Retina (tissue), 1 donor: ENCODE measurements around the gene PROK1.
A peak's percentile ranks its signal among the peaks of the same experiment; 100 is the strongest.
"Not testable (repeated sequence)": the region's sequence is repeated elsewhere in the genome, so short reads cannot be mapped to it uniquely, and the experiment has no call there.

ENCODE experiments used
- DNase-seq: peaks from one replicate; pipeline ENCODE4 v3.0.0-alpha.2; 2016

The PROK1 gene, protein sequence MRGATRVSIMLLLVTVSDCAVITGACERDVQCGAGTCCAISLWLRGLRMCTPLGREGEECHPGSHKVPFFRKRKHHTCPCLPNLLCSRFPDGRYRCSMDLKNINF

DNA sequence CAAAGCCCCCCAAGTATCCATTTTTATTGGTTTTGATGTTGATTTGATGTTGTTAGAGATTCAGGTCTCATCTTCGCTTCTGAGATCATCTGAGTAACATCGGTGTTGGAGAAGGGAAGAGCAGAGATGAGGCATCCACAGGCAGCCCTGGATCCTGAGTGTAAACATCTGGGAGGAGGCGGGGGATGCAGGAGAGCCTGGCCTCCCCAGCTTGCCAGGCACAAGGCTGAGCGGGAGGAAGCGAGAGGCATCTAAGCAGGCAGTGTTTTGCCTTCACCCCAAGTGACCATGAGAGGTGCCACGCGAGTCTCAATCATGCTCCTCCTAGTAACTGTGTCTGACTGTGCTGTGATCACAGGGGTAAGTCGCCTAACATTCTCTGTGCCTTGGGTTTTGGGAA lies at the start of gene PROK1:
TSS of gene PROK1 (plus strand) at position 221 of the 400 bp plus-strand sequence. CDS start at position 289, 68 bp downstream.
- no peak for DNase-seq

DNA sequence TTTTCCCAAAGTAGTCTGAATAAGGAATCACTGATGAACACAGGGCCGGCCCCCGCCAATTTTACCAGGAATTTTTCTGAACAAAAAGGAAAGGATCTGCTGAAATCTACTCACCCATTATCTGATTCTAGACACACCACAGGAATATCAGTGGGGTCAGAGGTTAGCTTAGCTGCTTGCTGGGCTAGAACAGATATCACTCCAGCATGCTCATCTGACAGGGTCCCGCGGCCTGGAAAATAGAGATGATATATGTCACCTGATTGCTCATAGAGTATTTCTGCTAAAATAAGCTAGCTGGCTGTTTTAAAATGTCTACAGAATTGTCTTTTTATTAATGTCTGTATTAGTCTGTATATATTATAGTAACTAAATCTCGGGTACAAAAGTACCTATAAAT lies 47.1 kb upstream of the PROK1 start:
- no peak for DNase-seq

DNA sequence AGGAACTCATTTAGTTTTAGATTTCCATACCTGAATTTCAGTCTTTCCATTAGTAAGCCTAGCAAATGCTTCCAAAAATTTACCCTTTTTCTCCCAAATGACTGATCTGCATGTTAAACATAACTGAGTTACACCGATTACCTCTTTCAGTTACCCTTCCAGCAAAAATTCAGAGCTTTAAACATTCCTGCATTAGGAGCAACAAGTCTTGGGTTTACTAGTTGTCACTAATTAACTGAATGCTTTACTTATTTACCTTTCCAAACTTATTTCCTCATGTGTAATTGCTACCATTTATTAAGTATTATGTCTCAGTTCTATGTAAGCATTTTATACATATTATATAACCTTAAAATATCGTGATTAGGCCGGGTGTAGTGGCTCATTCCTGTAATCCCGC lies 46.5 kb upstream of the PROK1 start:
- DNase-seq, result no peak

DNA sequence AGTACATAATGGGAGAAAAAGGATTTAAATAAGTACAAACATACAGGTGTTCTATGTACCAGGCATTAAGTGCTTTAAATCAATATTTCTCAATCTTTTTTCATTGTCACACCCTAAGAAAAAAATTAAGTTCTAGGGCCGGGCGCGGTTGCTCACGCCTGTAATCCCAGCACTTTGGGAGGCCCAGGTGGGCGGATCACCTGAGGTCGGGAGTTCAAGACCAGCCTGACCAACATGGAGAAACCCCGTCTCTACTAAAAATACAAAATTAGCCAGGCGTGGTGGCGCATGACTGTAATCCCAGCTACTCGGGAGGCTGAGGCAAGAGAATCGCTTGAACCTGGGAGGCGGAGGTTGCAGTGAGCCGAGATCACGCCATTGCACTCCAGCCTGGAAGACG lies 44.5 kb upstream of the PROK1 start:
- not testable (repeated sequence) for DNase-seq

- DNase-seq, result peak; percentile 97
Measured at GRCh38 chr1:110407260-110408210, 43.4 kb upstream of the PROK1 start, which contains the start of gene LAMTOR5. TSS of gene LAMTOR5 (minus strand) at chr1:110407694. CDS start at chr1:110407620, 74 bp downstream.

DNA sequence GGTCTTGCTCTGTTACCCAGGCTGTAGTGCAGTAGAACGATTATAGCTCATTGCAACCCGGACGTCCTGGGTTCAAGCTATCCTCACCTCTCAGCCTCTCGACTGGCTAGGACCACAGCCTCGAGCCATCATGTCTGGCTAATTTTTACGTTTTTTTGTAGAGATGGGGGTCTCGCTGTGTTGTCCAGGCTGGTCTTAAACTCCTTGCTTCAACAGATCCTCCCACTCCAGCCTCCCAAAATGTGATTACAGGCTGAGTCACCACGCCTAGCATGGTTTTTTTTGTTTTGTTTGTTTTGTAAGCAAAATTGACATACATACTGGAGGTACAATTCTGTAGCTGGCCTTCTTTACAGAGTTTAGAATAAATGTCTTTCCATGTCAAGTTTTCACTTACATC lies 42.5 kb upstream of the PROK1 start:
- DNase-seq, result no peak

GRCh38 chr1:110409316-110409715 lies 41.6 kb upstream of the PROK1 start:
- DNase-seq, result no peak

- DNase-seq, result no peak
Measured at GRCh38 chr1:110411173-110411735, 39.7 kb upstream of the PROK1 start.

GRCh38 chr1:110412576-110412975 lies 38.4 kb upstream of the PROK1 start:
- peak; percentile 71 for DNase-seq

- DNase-seq, result not testable (repeated sequence)
Measured at GRCh38 chr1:110413045-110413444, 37.9 kb upstream of the PROK1 start.

DNA sequence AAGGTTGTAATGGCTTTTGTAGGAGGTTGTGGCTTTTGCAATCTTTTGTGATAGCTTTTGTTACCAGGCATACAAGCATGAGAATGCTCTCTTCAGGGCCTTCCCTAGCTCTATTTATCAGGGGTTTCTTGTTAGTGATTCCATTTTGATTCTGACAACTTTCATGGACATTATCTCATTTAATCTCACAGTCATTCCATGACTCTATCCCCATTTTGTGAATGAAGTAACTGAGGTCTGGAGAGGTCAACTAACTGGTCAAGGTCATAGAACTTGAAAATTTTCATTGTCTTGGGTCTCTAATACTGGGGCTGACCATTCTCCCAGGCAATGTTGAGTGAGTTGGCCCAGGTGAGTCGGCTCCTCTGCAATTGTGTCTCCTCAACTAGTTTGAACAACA lies 32.2 kb upstream of the PROK1 start:
- DNase-seq, result no peak

- no peak for DNase-seq
Measured at GRCh38 chr1:110420023-110420662, 30.8 kb upstream of the PROK1 start.

DNA sequence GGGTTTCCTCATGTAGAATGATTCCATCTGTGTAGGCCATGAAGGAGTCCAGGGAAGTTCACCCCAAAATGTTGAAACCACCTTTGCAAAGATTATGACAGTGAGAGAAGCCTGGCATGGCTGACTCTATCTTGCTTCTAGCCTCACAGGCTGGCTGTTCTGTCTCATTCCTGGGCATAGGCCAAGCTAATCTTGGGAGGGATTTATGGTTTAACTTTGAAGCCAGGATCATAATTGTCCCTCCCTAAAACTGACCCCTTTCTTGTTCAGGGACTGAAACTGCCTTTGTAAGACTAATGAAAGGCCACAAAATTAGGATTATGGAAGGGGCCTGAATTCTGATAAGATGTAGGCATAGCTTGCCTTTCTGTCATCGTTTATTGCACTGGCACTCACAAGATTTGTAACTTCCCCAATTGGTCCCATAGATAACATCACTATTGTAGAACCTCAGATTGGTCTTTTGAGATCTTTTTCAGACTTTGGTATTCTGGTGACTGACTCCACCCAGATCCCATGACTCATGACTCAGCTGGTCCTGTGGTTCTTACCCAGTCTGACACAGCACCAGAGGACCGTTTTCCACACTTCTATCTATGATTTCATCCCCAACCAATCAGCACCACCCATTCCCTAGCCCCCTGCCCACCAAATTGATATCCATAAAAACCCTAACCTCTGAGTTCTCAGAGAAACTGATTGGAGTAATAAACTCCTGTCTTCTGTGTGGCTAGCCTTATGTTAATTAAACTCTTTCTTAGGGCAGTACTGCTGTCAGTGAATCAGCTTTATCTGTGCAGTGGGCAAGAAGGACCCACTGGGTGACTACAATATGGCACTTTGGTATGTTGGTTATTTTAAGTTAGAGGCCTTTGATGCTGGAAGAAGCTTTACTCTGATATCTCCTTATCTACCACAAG lies 29.8 kb upstream of the PROK1 start:
- DNase-seq, result no peak

DNA sequence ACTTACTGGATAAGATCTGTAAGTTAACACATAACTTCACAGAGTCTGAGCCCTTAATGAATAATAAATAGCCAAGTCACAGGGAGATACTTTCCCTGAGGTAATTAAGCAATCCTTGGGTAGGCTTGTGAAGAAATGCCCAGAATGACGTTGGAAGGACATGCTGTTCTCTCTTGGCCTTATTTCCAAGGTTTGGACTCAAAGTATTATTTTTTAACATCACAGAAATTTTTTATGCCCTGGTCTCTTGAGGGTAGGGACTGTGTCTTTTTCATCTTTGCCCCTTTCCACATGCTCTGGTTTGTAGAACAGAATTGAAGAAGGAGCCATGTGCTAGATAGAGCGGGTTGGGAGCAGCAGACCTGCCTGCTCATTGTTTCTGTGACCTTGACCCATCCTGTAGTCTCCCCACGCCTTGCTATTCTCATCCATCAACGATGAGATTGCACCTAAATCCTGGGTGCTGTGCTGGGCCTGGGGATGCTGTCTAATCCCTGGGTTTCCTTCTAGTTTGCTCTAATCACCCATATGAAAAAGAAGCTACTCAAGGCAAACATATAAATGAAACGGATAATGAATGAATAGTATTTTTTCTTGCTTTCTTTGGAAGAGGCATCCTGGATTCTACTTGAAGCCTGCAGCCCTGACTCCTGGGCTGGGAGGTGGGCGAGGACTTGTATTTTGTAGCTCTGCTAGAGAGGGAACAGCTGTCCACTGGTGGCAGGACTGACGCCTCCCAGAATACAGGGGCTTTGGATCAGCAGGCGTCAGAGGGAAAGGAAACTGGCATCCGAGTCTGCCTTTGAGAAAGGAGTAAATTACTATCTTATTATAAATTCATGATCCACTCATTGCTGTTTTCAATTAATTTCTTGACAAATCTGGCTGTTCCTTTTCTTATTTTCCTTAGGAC lies 26.0 kb upstream of the PROK1 start:
- DNase-seq, result no peak

GRCh38 chr1:110425612-110426152 lies 25.3 kb upstream of the PROK1 start:
- no peak for DNase-seq

DNA sequence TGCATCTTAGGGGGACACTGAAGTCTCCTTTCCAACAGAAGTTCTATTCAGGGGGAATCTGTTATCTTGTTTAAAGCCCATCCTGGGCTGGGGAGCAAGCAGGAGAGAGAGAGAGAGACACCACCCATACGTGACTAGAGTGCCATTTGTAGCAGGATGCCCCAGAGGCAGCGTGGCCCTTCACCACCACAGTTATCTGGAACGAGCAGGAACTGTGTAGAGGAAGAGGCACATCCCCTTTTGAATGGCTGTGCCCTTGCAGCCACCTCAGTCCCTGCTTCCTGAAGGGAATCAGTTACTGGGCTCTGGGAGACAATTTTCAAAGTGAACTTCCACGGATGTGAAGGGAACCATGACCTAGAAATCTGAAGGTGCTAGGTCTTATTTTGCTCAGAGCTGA lies 24.1 kb upstream of the PROK1 start:
- no peak for DNase-seq

GRCh38 chr1:110428946-110429345 lies 22.0 kb upstream of the PROK1 start:
- DNase-seq, result no peak

DNA sequence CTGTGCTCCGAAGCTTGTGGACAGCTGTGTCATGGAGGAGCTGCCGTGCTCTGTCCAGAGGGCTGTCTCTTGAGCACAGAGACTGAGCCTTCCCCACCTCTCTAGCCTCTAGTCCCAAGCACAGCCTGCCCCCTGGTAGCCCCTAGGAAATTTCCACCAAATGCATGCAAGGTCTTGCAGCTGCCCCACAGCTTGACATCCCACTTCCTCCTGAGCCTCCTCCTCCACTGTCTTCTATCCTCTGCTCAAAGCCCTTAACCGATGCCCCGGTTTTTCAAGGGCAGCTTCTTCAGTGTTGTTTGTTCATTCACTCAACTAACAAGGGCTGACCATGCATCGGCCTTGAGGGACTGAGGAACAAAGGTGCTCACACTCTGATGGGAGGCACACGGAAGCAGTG lies 20.6 kb upstream of the PROK1 start:
- DNase-seq, result no peak

GRCh38 chr1:110430901-110431300 lies 20.0 kb upstream of the PROK1 start:
- DNase-seq, result no peak

- no peak for DNase-seq
Measured at GRCh38 chr1:110433213-110433612, 17.7 kb upstream of the PROK1 start.

- DNase-seq, result no peak
Measured at GRCh38 chr1:110433803-110434202, 17.1 kb upstream of the PROK1 start.
